HG02571 (cell line): Measurements from ENCODE around the gene CAMTA1.
"Not testable (repeated sequence)": the region's sequence is repeated elsewhere in the genome, so short reads cannot be mapped to it uniquely, and the experiment has no call there.

Experiments
- ATAC-seq: cut with Tn5 transposase; IDR thresholded peaks from one replicate; pipeline ENCODE4 v1.9.1; 2021; ENCODE audit warnings: mild to moderate bottlenecking, moderate library complexity; ENCODE audit not compliant: unreplicated experiment

CAMTA1 gene

GRCh38 chr1:7319196-7319595, 533.9 kb downstream of the CAMTA1 start:
- ATAC-seq: no peak

- no peak for ATAC-seq
Measured at GRCh38 chr1:7320661-7321060, 535.4 kb downstream of the CAMTA1 start.

GRCh38 chr1:7322283-7322785, 537.1 kb downstream of the CAMTA1 start:
- ATAC-seq: no peak

- no peak for ATAC-seq
Measured at GRCh38 chr1:7322912-7323311, 537.7 kb downstream of the CAMTA1 start.

GRCh38 chr1:7325254-7325653, 540.0 kb downstream of the CAMTA1 start:
- no peak for ATAC-seq

- ATAC-seq: no peak
Measured at GRCh38 chr1:7326366-7326765, 541.1 kb downstream of the CAMTA1 start.

- no peak for ATAC-seq
Measured at GRCh38 chr1:7327849-7328248, 542.6 kb downstream of the CAMTA1 start.

GRCh38 chr1:7329868-7330615, 544.8 kb downstream of the CAMTA1 start:
- ATAC-seq: no peak

GRCh38 chr1:7330726-7331125, 545.5 kb downstream of the CAMTA1 start:
- ATAC-seq: not testable (repeated sequence)

GRCh38 chr1:7331926-7332535, 546.8 kb downstream of the CAMTA1 start:
- no peak for ATAC-seq

- ATAC-seq: no peak
Measured at GRCh38 chr1:7333094-7333493, 547.8 kb downstream of the CAMTA1 start.

GRCh38 chr1:7333620-7334019, 548.4 kb downstream of the CAMTA1 start:
- no peak for ATAC-seq

- no peak for ATAC-seq
Measured at GRCh38 chr1:7334475-7335035, 549.3 kb downstream of the CAMTA1 start.

- ATAC-seq: no peak
Measured at GRCh38 chr1:7335224-7335879, 550.1 kb downstream of the CAMTA1 start.

GRCh38 chr1:7338439-7338838, 553.2 kb downstream of the CAMTA1 start:
- no peak for ATAC-seq

- ATAC-seq: no peak
Measured at GRCh38 chr1:7339014-7339413, 553.8 kb downstream of the CAMTA1 start.

- ATAC-seq: no peak
Measured at GRCh38 chr1:7339953-7340352, 554.7 kb downstream of the CAMTA1 start.

- no peak for ATAC-seq
Measured at GRCh38 chr1:7341145-7341905, 556.1 kb downstream of the CAMTA1 start.

GRCh38 chr1:7343882-7344281, 558.6 kb downstream of the CAMTA1 start:
- no peak for ATAC-seq

- no peak for ATAC-seq
Measured at GRCh38 chr1:7344299-7344698, 559.0 kb downstream of the CAMTA1 start.

- no peak for ATAC-seq
Measured at GRCh38 chr1:7345516-7345915, 560.3 kb downstream of the CAMTA1 start.
